Measurements from ENCODE around the gene OPN1MW3. TPM values are rescaled to one million over a fixed set of nuclear protein-coding genes. Genes with fewer than 3 reads are reported as not detected.

The OPN1MW3 gene
- total RNA-seq, 1 experiment from 2014 or later: not detected

GRCh38 chrX:154295664-154296310, 38.4 kb downstream of the OPN1MW3 start, which contains the start of gene TKTL1:
TKTL1 (plus strand) TSS chrX:154295795; CDS start chrX:154295860, 65 bp downstream.
- Histone ChIP-seq H3K9ac (ENCODE audit: extremely low read depth, insufficient read length, low read length) (no peak within 1 kb of the TSS), H2BK15ac (ENCODE audit: low read depth, low read length) (no peak within 1 kb of the TSS), H2BK120ac (ENCODE audit: low read depth, low read length, poor library complexity, severe bottlenecking) (no peak within 1 kb of the TSS), H2BK20ac (ENCODE audit: low read depth, low read length, poor library complexity, severe bottlenecking) (no peak within 1 kb of the TSS), H3K18ac (ENCODE audit: insufficient read length, low read depth, low read length) (no peak within 1 kb of the TSS), H3T11ph (ENCODE audit: low read length) (no peak within 1 kb of the TSS), H3K79me1 (ENCODE audit: insufficient read depth, low read depth, low read length, poor library complexity, severe bottlenecking) (no peaks in the 10 kb centered on the region), H3K27me3 (ENCODE audit: insufficient read depth, low read length) (no peaks in the 10 kb centered on the region), H2BK5ac (ENCODE audit: insufficient read length, low read length) (no peak within 1 kb of the TSS), H3K9me3 (ENCODE audit: control insufficient read depth, low read depth, low read length) (peaks cover 6% of the 10 kb centered on the region), H2AFZ (ENCODE audit: low read length) (no peak within 1 kb of the TSS), H3K27ac (ENCODE audit: insufficient read length, low read depth, low read length) (no peak within 1 kb of the TSS), H3K79me2 (ENCODE audit: insufficient read depth, low read length) (no peaks in the 10 kb centered on the region), H3K23ac (ENCODE audit: insufficient read length, low read depth, low read length) (no peak within 1 kb of the TSS), H3K23me2 (ENCODE audit: insufficient read length, low read depth, low read length, poor library complexity, severe bottlenecking) (no peaks in the 10 kb centered on the region), H3K4me1 (ENCODE audit: insufficient read depth, low read length) (no peaks in the 10 kb centered on the region), H3K56ac (ENCODE audit: insufficient read length, low read depth, low read length) (no peak within 1 kb of the TSS), H4K20me1 (ENCODE audit: control insufficient read depth, insufficient read depth, insufficient read length) (no peaks in the 10 kb centered on the region), H4K5ac (ENCODE audit: insufficient read length, low read depth, low read length) (no peak within 1 kb of the TSS), H3K4me2 (ENCODE audit: insufficient read depth, insufficient read length, low read length) (no peak within 1 kb of the TSS), H2AK5ac (ENCODE audit: insufficient read length, low read length) (no peak within 1 kb of the TSS), H4K8ac (replicated peaks; ENCODE audit: insufficient read length, low read depth, low read length) (no peak within 1 kb of the TSS), H4K91ac (ENCODE audit: insufficient read length, low read depth, low read length) (no peak within 1 kb of the TSS), H2BK12ac (ENCODE audit: insufficient read length, low read depth, low read length) (no peak within 1 kb of the TSS), H3K4ac (ENCODE audit: low read depth, low read length) (no peak within 1 kb of the TSS), H3K14ac (ENCODE audit: insufficient read depth, low read length) (no peak within 1 kb of the TSS)
- WGBS (ENCODE audit: extremely low coverage, insufficient read length, low lambda C conversion rate): no CpG with 5 or more reads among the region's 37 CpGs
- Mint-ChIP-seq H3K4me3 (peak within 1 kb of the TSS in 1 of 2 experiments; percentile 50; a peak in 2 of 5 replicates), H3K27me3 (ENCODE audit: low read depth) (no peaks in the 10 kb centered on the region; the same call in none of the 2 replicates), H3K4me1 (0 out of 4 replicates have a peak, but pooled peaks cover 0 to 2% of the 10 kb centered on the region in 2 experiments), H3K9me3 (peaks cover 42 to 57% of the 10 kb centered on the region in 2 experiments), H3K27ac (no peak within 1 kb of the TSS; a peak in 1 of 7 replicates), H3K36me3 (ENCODE audit: insufficient read depth in 1 of 3, low read depth in 3 of 3) (peaks cover 4 to 7% (median 5%) of the 10 kb centered on the region in 3 experiments; a peak in 6 of 7 replicates)
- no peak for TF ChIP-seq CTCF (conservative IDR thresholded peaks at IDR 0.05)
- no peak for DNase-seq
